Measurements from ENCODE around the gene PNP.
A peak's percentile ranks its signal among the peaks of the same experiment; 100 is the strongest.

Gene PNP

DNA sequence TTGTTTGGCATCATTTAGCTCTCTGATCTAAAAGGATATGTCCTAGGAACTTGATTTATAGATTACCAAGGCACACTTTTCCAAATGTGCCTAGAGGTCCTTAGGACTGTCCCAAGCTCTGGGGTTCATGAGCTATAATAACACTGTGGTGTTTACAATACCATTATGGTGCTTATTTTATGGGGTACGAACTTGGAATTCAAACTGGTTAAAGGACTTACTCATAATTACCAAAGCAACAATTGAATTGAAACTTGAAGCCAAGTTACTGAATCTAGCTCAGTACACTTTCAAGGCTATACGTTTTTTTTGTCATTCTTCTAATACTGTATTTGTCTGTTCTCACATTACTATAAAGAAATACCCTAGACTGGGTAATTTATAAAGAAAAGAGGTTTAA lies 46.3 kb upstream of the PNP start:
- no peak for TF ChIP-seq SPI1 (IDR thresholded peaks at IDR 0.05; ENCODE audit: borderline replicate concordance, low read depth)
- no peak for TF ChIP-seq CTCF (IDR thresholded peaks at IDR 0.05; ENCODE audit: insufficient read depth, low read length)
- TF ChIP-seq, protein P1, sequence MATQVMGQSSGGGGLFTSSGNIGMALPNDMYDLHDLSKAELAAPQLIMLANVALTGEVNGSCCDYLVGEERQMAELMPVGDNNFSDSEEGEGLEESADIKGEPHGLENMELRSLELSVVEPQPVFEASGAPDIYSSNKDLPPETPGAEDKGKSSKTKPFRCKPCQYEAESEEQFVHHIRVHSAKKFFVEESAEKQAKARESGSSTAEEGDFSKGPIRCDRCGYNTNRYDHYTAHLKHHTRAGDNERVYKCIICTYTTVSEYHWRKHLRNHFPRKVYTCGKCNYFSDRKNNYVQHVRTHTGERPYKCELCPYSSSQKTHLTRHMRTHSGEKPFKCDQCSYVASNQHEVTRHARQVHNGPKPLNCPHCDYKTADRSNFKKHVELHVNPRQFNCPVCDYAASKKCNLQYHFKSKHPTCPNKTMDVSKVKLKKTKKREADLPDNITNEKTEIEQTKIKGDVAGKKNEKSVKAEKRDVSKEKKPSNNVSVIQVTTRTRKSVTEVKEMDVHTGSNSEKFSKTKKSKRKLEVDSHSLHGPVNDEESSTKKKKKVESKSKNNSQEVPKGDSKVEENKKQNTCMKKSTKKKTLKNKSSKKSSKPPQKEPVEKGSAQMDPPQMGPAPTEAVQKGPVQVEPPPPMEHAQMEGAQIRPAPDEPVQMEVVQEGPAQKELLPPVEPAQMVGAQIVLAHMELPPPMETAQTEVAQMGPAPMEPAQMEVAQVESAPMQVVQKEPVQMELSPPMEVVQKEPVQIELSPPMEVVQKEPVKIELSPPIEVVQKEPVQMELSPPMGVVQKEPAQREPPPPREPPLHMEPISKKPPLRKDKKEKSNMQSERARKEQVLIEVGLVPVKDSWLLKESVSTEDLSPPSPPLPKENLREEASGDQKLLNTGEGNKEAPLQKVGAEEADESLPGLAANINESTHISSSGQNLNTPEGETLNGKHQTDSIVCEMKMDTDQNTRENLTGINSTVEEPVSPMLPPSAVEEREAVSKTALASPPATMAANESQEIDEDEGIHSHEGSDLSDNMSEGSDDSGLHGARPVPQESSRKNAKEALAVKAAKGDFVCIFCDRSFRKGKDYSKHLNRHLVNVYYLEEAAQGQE (IDR thresholded peaks at IDR 0.05; ENCODE audit: insufficient replicate concordance, low read depth) = no peak
- no peak for TF ChIP-seq GABPA (IDR thresholded peaks at IDR 0.05; ENCODE audit: low read depth)
- TF ChIP-seq POLR2AphosphoS5 (IDR thresholded peaks at IDR 0.05; ENCODE audit: low read depth) = no peak
- H3K4me3 ChIP-seq (replicated peaks; ENCODE audit: insufficient read depth, low read length) = no peak overlapping the region

GRCh38 chr14:20424851-20425250 lies 44.4 kb upstream of the PNP start:
- H3K27me3 ChIP-seq (ENCODE audit: insufficient read depth, poor library complexity, severe bottlenecking) = no peaks in the 10 kb centered on the region
- TF ChIP-seq GABPA (IDR thresholded peaks at IDR 0.05; ENCODE audit: low read depth) = no peak
- TF ChIP-seq, protein P1 (IDR thresholded peaks at IDR 0.05; ENCODE audit: insufficient replicate concordance, low read depth) = no peak
- TF ChIP-seq POLR2AphosphoS5 (IDR thresholded peaks at IDR 0.05; ENCODE audit: low read depth) = no peak
- TF ChIP-seq CTCF (IDR thresholded peaks at IDR 0.05; ENCODE audit: insufficient read depth, low read length) = no peak
- no peak for TF ChIP-seq SPI1 (IDR thresholded peaks at IDR 0.05; ENCODE audit: borderline replicate concordance, low read depth)
- DNase-seq (ENCODE audit: low read depth in 1 of 2, low spot score in 1 of 2) = no peak
- H3K4me3 ChIP-seq (replicated peaks; ENCODE audit: insufficient read depth, low read length) = no peak overlapping the region
- no peak overlapping the region for H3K27ac ChIP-seq (replicated peaks)

More for the DNA sequence above, 46.3 kb upstream of the PNP start:
- no peaks in the 10 kb centered on the region for H3K27me3 ChIP-seq (ENCODE audit: insufficient read depth, poor library complexity, severe bottlenecking)
- DNase-seq (ENCODE audit: low read depth in 1 of 2, low spot score in 1 of 2) = no peak
- H3K27ac ChIP-seq (replicated peaks) = no peak overlapping the region

GRCh38 chr14:20427231-20428009 lies 41.8 kb upstream of the PNP start:
- peak; percentile 63 to 74 for DNase-seq (ENCODE audit: low read depth in 1 of 2, low spot score in 1 of 2)
- TF ChIP-seq POLR2AphosphoS5 (IDR thresholded peaks at IDR 0.05; ENCODE audit: low read depth) = no peak; the same call in 1 of the 2 replicates
- peak; percentile 94 for TF ChIP-seq SPI1 (IDR thresholded peaks at IDR 0.05; ENCODE audit: borderline replicate concordance, low read depth)
- no peaks in the 10 kb centered on the region for H3K27me3 ChIP-seq (ENCODE audit: insufficient read depth, poor library complexity, severe bottlenecking)
- peak overlapping the region; percentile 85 for H3K27ac ChIP-seq (replicated peaks)
- H3K4me3 ChIP-seq (replicated peaks; ENCODE audit: insufficient read depth, low read length) = peak overlapping the region; percentile 34

- H3K4me3 ChIP-seq (replicated peaks; ENCODE audit: insufficient read depth, low read length) = peak overlapping the region; percentile 34
- H3K27ac ChIP-seq (replicated peaks) = peak overlapping the region; percentile 85
- DNase-seq (ENCODE audit: low read depth in 1 of 2, low spot score in 1 of 2) = no peak
- no peaks in the 10 kb centered on the region for H3K27me3 ChIP-seq (ENCODE audit: insufficient read depth, poor library complexity, severe bottlenecking)
- TF ChIP-seq SPI1 (IDR thresholded peaks at IDR 0.05; ENCODE audit: borderline replicate concordance, low read depth) (no peak), GABPA (IDR thresholded peaks at IDR 0.05; ENCODE audit: low read depth) (no peak), POLR2AphosphoS5 (IDR thresholded peaks at IDR 0.05; ENCODE audit: low read depth) (no peak), CTCF (IDR thresholded peaks at IDR 0.05; ENCODE audit: insufficient read depth, low read length) (no peak)
- TF ChIP-seq, protein P1 (IDR thresholded peaks at IDR 0.05; ENCODE audit: insufficient replicate concordance, low read depth) = no peak
Measured at GRCh38 chr14:20428010-20428365, 41.2 kb upstream of the PNP start.
